ENCODE results near the gene DHDH. TPM values are rescaled to one million over a fixed set of nuclear protein-coding genes. Genes with fewer than 3 reads are reported as not detected.
A peak's percentile ranks its signal among the peaks of the same experiment; 100 is the strongest.

The DHDH gene
- polyA plus RNA-seq, 1 experiment = 0.48 TPM

- POLR2A ChIA-PET = interaction anchor here (1.1 to 3.9 kb wide), 2 partner anchors 10 to 82 kb away, joined by 3 to 33 read pairs; partner anchors contain the start of gene FTL
- DNase-seq (ENCODE audit: low read depth, low spot score) = no peak
- no peak for TF ChIP-seq CTCF (IDR thresholded peaks at IDR 0.05; ENCODE audit: low read depth, low read length)
- Histone ChIP-seq H3K27ac (ENCODE audit: low read depth, low read length) (peak overlapping the region; percentile 95), H3K4me3 (ENCODE audit: low read depth, low read length) (peak overlapping the region; percentile 94), H3K27me3 (ENCODE audit: control insufficient read depth, insufficient read depth, low read length) (no peaks in the 10 kb centered on the region), H3K9me3 (ENCODE audit: control insufficient read depth, insufficient read depth, low read length) (no peaks in the 10 kb centered on the region)
- CTCF ChIA-PET = interaction anchor here (1.7 kb wide), 1 partner anchor 113 kb away, joined by 4 read pairs; no protein-coding TSS in a partner anchor
Measured at GRCh38 chr19:48955308-48955958, 21.9 kb downstream of the DHDH start.

GRCh38 chr19:48958006-48958405, 24.5 kb downstream of the DHDH start:
- H3K27ac ChIP-seq (ENCODE audit: low read depth, low read length) = no peak overlapping the region
- H3K27me3 ChIP-seq (ENCODE audit: control insufficient read depth, insufficient read depth, low read length) = no peaks in the 10 kb centered on the region
- ChIA-PET POLR2A (no interaction called here), CTCF (interaction anchor here (0.7 kb wide), 1 partner anchor 109 kb away, joined by 4 read pairs; no protein-coding TSS in a partner anchor)
- TF ChIP-seq CTCF (IDR thresholded peaks at IDR 0.05; ENCODE audit: low read depth, low read length) = no peak
- DNase-seq (ENCODE audit: low read depth, low spot score) = no peak
- H3K4me3 ChIP-seq (ENCODE audit: low read depth, low read length) = no peak overlapping the region
- no peaks in the 10 kb centered on the region; the same call in 1 of the 2 replicates for H3K9me3 ChIP-seq (ENCODE audit: control insufficient read depth, insufficient read depth, low read length)

GRCh38 chr19:48959341-48960239, 26.1 kb downstream of the DHDH start:
- no peaks in the 10 kb centered on the region for H3K27me3 ChIP-seq (ENCODE audit: control insufficient read depth, insufficient read depth, low read length)
- no peak overlapping the region for H3K27ac ChIP-seq (ENCODE audit: low read depth, low read length)
- ChIA-PET POLR2A (interaction anchor here (0.7 to 1.2 kb wide), 2 partner anchors 60 to 115 kb away, joined by 4 to 5 read pairs; partner anchors contain the start of gene NUCB1), CTCF (interaction anchor here (1.6 kb wide), 1 partner anchor 11 kb away, joined by 10 read pairs; no protein-coding TSS in a partner anchor)
- no peak overlapping the region for H3K4me3 ChIP-seq (ENCODE audit: low read depth, low read length)
- no peak for DNase-seq (ENCODE audit: low read depth, low spot score)
- H3K9me3 ChIP-seq (ENCODE audit: control insufficient read depth, insufficient read depth, low read length) = no peaks in the 10 kb centered on the region; the same call in 1 of the 2 replicates
- no peak for TF ChIP-seq CTCF (IDR thresholded peaks at IDR 0.05; ENCODE audit: low read depth, low read length)

- DNase-seq (ENCODE audit: low read depth, low spot score) = no peak
- CTCF ChIA-PET = interaction anchor here (0.7 to 1.6 kb wide), 3 partner anchors 10 to 173 kb away, joined by 3 to 10 read pairs (median 3); no protein-coding TSS in a partner anchor
Measured at GRCh38 chr19:48961051-48961649, 27.7 kb downstream of the DHDH start.

More at GRCh38 chr19:48961051-48961649, 27.7 kb downstream of the DHDH start:
- no peak for TF ChIP-seq CTCF (IDR thresholded peaks at IDR 0.05; ENCODE audit: low read depth, low read length)
- Histone ChIP-seq H3K4me3 (ENCODE audit: low read depth, low read length) (no peak overlapping the region), H3K27ac (ENCODE audit: low read depth, low read length) (no peak overlapping the region), H3K9me3 (ENCODE audit: control insufficient read depth, insufficient read depth, low read length) (peaks cover 3% of the 10 kb centered on the region; the same call in 1 of the 2 replicates), H3K27me3 (ENCODE audit: control insufficient read depth, insufficient read depth, low read length) (no peaks in the 10 kb centered on the region)
- POLR2A ChIA-PET = interaction anchor here (0.6 to 1.3 kb wide), 4 partner anchors 20 to 90 kb away, joined by 3 to 4 read pairs (median 4); partner anchors contain the start of gene PPP1R15A

Measured in AG04450 (cell line).